GM21526 (cell line): ENCODE data around the gene KCNIP4.

ENCODE experiments used
- ATAC-seq: cut with Tn5 transposase; IDR thresholded peaks from one replicate; pipeline ENCODE4 v1.9.1; 2021; ENCODE audit warnings: moderate library complexity; ENCODE audit not compliant: unreplicated experiment, low FRiP score

The KCNIP4 gene

DNA sequence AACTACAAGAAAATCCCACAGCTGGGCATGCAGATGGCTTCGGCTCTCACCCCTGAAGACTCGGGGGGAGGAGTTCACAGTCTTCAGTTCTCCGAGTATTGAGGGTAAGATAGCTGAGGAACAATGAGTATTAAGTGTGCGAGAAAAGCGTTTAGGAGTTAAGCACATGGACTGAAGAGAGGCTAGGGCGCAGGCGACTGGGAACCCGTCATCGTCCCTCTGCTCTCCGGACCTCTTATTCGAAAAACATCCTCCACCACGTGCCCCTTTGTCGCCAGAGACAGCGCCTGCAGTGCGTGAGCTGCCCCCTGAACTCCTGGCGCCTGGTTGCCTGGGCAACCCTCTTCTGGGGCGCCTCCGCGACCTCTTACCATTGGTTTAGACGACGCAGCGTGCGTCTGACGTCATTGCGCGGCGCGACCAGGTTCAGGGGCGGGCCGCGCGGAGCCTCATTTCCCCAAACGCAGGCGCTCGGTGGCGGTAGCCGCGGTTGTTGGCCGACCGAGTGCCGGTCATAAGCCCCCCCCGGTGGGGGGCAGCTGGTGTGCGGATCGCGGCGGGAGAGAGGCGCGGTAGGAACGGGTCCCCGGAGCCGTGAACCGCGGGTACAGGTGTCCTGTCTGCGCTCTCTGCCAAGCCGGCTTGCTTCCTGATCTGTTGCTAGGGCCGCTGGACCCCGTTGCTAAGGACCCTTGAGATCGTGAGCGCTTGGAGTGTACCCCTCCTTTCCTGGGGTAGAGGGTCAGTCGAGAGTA, 1248.4 kb downstream of the KCNIP4 start, which contains the start of gene PACRGL:
PACRGL (plus strand) TSS at position 452 of the 755 bp plus-strand sequence. CDS start 4,024 bp downstream, outside the sequence.
- ATAC-seq, result peak; percentile 100

DNA sequence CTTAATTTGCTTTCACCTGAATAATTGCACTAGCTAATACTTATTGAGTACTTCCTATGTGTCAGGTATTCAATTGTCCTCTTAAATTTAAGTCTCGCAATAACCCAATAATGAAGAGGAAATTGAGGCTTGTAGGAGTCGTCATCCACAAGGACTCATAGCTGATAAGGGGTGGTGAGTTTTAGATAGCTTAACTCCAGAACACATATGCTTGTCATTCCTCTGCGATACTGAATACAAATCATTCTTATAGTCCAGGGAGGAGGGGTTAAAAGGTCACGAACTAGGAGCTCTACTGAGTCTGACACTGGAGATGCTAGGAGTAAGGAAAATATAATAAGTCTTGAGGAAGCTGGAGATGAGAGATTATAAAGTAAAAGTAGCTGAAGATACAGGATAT, 1249.8 kb downstream of the KCNIP4 start:
- no peak for ATAC-seq

DNA sequence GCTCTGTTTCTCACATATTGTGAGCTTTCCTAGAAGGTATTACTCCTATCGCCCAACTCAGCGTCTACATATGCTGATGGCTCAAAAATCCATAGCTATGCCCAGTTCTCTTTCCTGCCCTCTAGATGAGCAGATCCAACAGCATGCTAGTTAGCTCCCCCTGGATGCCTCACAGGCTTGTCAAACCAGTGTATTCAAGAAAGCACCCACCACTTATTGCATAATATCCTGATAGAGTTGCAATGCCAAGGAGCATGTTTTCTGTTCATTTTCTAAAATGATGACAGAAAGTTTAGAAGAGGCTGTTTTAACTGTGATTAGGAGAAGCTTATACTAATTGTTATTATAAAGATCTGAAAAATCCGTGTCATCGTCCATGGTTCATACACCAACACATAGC, 1250.2 kb downstream of the KCNIP4 start:
- no peak for ATAC-seq

DNA sequence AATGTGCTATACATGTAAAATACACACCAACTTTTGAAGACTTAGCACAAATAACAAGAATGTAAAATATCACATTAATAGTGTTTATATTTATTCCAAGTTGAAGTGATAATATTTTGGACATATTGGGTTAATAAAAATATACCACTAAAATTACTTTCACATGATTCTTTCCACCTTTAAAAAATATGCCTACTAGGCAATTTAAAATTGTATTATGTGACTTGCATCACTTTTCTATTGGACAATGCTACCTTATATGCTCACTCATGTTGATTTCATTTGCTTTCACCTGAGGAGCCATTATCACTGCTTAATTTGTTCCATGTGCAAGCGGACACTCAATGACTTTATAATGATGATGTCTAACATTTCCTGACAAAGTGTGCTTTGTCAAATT, 1251.8 kb downstream of the KCNIP4 start:
- ATAC-seq, result no peak

DNA sequence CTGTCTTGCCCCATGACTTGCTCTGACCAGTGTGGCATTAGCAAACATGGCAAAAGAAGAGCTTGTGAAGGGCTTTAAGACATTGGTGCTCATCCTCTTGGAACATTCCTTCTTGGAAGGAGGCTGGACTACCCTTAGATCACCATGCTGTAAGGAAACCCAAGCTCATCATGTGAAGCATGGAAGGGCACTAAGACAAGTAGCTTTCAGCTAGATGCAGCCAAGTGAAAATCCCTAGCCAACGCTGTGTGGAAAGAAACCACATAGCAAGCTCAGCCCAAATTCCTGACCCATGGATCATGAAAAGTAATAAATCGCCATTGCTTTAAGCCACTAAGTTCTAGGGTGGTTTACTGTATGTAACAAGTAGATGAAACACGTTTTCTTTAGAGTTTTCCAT, 1260.7 kb downstream of the KCNIP4 start:
- ATAC-seq, result no peak

DNA sequence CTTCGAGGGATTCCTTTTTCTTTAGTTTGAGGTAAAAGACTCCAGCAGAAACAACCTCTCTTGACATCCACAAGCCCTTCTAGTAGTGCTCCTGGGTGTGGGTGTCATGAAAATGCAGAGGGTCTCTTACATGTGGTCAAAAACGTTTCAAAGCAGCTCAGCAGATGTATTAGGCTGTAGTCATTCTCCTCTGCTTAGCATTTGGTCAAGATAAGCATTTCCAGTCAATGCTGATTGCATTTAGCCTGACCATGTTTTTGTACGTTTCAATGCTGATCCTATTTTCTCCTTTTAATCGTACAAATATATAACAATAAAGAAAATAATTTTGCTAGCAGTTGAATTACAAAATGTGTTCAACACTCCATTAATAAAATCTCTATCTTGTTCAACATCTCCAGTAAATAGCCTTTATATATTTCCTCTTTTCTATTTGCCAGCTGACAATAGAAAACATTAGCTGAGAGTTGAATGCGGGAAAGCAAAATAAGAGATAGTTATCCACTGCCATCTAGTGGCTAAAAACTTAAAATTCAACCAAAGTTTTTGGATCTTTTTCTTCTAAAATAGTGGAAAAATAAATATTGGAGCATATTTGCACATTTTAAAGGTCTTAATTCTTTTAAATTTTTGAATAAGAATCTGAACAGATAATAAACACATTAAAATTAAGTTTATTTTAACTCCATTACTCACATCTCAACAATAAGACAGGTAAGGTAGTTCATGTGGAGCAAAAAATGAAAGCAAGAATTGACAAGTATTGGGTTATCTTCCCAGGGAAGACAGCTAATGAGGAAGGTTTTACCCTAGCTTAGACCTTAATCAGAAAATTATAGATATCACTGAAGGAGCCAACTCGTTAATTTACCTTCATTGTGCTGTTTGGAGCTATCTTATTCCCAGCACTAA, 1263.5 kb downstream of the KCNIP4 start:
- ATAC-seq, result peak; percentile 49

DNA sequence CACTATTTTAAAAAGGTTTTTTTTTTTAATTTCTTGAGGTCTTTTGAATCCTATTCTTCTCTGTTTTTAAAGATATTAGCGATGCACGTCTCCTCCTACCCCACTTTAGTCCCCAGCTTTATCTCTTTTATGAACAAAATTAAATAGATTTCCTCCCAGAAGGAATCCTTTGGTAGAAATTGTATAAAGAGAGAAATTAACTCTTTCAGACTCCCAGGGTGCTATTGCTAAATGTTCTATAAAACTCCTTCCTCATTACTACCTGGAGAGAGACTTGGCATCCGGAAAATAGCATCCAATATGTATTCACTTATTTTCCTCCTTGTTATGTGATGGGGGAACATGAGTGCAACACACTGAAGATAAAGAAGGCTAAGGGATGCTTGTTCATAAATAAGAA, 1264.8 kb downstream of the KCNIP4 start:
- no peak for ATAC-seq

DNA sequence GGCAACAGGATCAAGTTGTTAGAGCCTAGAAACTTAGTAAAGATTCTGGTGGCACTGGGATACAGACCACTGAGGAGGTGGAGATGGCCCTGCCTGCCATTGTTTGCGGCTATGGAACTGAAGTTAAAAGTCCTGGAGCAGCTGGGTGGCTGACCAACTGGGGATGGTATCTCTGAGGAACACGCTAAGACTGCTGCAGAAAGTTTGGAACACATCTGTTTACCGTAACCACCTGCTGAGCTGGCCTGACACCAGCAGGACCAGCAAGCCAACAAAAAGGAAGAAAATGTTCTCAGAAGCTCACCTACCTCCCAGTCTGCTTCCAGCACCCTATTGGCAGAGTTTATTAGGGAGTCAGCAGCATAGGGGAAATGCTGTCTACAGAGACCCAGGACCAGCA, 1265.7 kb downstream of the KCNIP4 start:
- ATAC-seq, result no peak

DNA sequence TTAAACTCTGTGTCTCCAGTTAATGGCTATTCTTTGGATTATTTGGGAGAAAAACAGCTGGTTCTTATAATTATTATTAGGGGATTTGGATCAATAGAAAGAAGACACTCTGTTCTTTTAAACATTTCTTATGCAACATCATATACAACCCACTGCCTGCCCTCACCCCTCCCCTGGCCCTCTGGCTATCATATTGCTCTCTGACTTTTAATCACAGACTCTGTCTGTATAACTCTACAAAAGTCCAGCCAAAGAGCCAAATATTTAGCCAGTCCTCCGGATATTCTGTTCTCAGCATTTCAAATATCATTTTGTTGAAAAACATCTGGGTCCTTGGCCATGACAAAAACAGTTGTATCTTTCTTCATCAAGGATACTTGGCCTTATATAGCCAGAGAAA, 1267.3 kb downstream of the KCNIP4 start:
- no peak for ATAC-seq

DNA sequence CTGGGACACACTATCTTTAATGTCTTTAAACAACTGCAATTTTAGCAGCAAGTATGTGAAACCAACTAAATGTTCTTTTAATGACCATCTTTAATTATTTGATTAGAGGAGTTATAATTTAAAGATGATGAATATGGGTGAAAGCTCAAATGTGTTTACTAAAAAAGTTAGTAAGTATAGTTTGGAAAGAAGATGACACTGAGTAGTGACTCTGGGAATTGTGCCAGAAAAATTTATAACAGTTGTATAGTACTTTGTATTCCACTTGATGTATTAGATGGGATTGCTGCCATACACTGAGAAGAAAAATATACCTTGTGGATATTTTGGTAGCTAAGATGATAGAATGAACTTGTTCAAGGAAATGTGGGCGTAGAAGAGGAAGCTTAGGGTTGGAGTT, 1267.8 kb downstream of the KCNIP4 start:
- no peak for ATAC-seq

DNA sequence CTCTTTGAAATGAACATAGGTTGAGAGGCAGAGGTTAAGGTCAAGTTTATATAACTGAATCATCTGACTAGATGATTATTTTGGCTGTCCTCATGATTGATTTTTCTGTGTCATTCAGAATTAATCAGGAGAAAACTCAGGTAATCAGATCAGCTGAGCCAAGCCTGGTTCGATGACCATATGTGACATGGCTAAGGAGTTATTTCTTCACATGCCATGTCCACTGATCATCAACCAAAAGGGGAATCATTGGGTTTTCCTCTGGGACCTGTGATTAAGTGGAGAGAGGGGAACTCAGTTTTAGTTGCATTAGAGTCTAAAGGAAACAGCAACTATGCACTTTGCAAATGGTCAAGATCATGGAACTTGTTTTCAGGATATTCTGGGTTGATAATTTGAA, 1268.6 kb downstream of the KCNIP4 start:
- ATAC-seq, result no peak
